Neural progenitor cell (in vitro differentiated cells): ENCODE measurements around the gene SCARF1. TPM values are rescaled to one million over a fixed set of nuclear protein-coding genes. Genes with fewer than 3 reads are reported as not detected.

Experiments used
- DNase-seq: peaks from one replicate; pipeline ENCODE4 v3.0.0-alpha.2; 2016; ENCODE audit warnings: low spot score
- H2AFZ ChIP-seq: fragments of 200-600 bp; sonication (generic); replicated peaks from 2 replicates; pipeline ENCODE4 v1.6.1; 2016; ENCODE audit warnings: antibody characterized with exemption
- H3F3A ChIP-seq: fragments of 200-600 bp; sonication (generic); 2 replicates; pipeline ENCODE4 v1.6.1; 2016; ENCODE audit warnings: antibody characterized with exemption, low read depth
- H3K27ac ChIP-seq: fragments of 200-600 bp; sonication (generic); 2 replicates; pipeline ENCODE4 v1.5.1; 2016; ENCODE audit warnings: mild to moderate bottlenecking
- H3K27me3 ChIP-seq: fragments of 200-600 bp; sonication (generic); 2 replicates; pipeline ENCODE4 v1.6.1; 2016; ENCODE audit warnings: mild to moderate bottlenecking, moderate library complexity
- H3K36me3 ChIP-seq: fragments of 200-600 bp; sonication (generic); 2 replicates; pipeline ENCODE4 v1.5.1; 2016
- H3K4me1 ChIP-seq: fragments of 200-600 bp; sonication (generic); 2 replicates; pipeline ENCODE4 v1.6.1; 2016; ENCODE audit warnings: mixed run types
- H3K4me2 ChIP-seq: fragments of 200-600 bp; sonication (generic); 2 replicates; pipeline ENCODE4 v1.6.1; 2016
- H3K4me3 ChIP-seq: fragments of 200-600 bp; sonication (generic); 2 replicates; pipeline ENCODE4 v1.5.1; 2016
- H3K79me2 ChIP-seq: fragments of 200-600 bp; sonication (generic); 2 replicates; pipeline ENCODE4 v1.6.1; 2016; ENCODE audit warnings: low read depth
- H3K9ac ChIP-seq: fragments of 200-600 bp; sonication (generic); 2 replicates; pipeline ENCODE4 v1.6.1; 2016
- H3K9me3 ChIP-seq: fragments of 200-600 bp; sonication (generic); 2 replicates; pipeline ENCODE4 v1.5.1; 2016; ENCODE audit warnings: low read depth
- H4K20me1 ChIP-seq: fragments of 200-600 bp; sonication (generic); 2 replicates; pipeline ENCODE4 v1.6.1; 2016; ENCODE audit warnings: low read depth
- H3K27ac Mint-ChIP-seq: 3 replicates; pipeline ENCODE4 v1.8.0; 2021; ENCODE audit warnings: mixed read lengths
- H3K27me3 Mint-ChIP-seq: 2 replicates; pipeline ENCODE4 v1.8.0; 2022; ENCODE audit warnings: low read depth, mild to moderate bottlenecking, inconsistent platforms, moderate library complexity, mixed read lengths; ENCODE audit not compliant: insufficient read depth
- H3K36me3 Mint-ChIP-seq: 3 replicates; pipeline ENCODE4 v1.8.0; 2021; ENCODE audit warnings: mixed read lengths
- H3K4me1 Mint-ChIP-seq: 3 replicates; pipeline ENCODE4 v1.8.0; 2021; ENCODE audit warnings: mixed read lengths
- H3K4me3 Mint-ChIP-seq: 3 replicates; pipeline ENCODE4 v1.8.0; 2021; ENCODE audit warnings: mild to moderate bottlenecking, moderate library complexity, mixed read lengths
- H3K9me3 Mint-ChIP-seq: 3 replicates; pipeline ENCODE4 v1.8.0; 2020; ENCODE audit warnings: mixed read lengths
- EZH2 ChIP-seq: fragments of 200-600 bp; sonication (generic); IDR thresholded peaks from 2 replicates; pipeline ENCODE4 v1.6.1; 2017; ENCODE audit warnings: antibody characterized with exemption, mild to moderate bottlenecking, moderate library complexity
- EZH2phosphoT487 ChIP-seq: fragments of 200-600 bp; sonication (generic); IDR thresholded peaks from 2 replicates; pipeline ENCODE4 v1.6.1; 2017; ENCODE audit warnings: antibody characterized with exemption
- total RNA-seq: library from RNA; depleted of rRNA; stranded (reverse); fragments of >200 nt; gene quantifications from 2 replicates; pipeline ENCODE4 v1.2.3, GENCODE V29; 2015; ENCODE audit warnings: low replicate concordance
- TF ChIP-seq, protein P1 (sequence below): fragments of 200-600 bp; sonication (generic); IDR thresholded peaks from 2 replicates; pipeline ENCODE4 v1.5.1; 2017; ENCODE audit warnings: antibody characterized with exemption, mild to moderate bottlenecking

Gene SCARF1
- total RNA-seq, 1 donor from 2014 or later, result not detected

DNA sequence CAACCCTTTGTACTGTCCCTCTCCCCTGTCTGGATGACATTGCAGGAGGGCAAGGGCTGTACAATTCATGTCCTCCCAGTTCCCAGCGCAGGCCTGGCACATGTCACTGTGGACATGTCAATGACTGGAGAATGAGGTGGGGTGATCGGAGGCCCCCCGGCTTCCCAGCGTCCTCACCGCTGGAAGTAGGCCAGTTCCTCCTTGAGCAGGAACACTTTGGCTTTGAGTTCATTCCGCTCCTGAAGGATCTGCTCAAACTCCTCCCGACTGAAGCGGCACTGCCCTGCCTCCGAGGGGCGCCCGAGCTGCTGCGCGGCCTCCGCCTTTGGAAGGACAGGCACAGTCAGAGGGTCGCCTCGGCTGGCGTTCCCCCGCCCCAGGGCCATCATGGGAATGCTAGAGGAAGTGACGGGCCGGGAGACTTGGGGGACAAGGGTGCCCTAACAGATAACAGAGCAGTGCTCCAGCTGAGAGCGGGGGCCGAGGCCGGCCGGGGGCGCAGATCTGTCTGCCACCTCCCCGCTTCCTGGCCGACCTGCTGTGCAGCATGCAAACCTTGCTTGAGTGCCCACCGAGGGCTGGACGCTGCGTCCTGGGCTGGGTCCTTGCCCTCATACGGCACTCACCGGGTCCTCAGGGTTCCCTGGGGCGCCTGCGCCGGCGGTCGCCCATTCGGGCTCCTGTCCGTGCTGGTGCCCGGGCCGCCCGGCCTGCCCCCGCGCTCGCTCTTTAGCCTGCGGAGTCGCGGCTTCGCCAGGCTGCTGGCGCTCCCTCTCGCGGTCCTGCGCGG lies 2.8 kb upstream of the SCARF1 start:
- TF ChIP-seq, protein P1, sequence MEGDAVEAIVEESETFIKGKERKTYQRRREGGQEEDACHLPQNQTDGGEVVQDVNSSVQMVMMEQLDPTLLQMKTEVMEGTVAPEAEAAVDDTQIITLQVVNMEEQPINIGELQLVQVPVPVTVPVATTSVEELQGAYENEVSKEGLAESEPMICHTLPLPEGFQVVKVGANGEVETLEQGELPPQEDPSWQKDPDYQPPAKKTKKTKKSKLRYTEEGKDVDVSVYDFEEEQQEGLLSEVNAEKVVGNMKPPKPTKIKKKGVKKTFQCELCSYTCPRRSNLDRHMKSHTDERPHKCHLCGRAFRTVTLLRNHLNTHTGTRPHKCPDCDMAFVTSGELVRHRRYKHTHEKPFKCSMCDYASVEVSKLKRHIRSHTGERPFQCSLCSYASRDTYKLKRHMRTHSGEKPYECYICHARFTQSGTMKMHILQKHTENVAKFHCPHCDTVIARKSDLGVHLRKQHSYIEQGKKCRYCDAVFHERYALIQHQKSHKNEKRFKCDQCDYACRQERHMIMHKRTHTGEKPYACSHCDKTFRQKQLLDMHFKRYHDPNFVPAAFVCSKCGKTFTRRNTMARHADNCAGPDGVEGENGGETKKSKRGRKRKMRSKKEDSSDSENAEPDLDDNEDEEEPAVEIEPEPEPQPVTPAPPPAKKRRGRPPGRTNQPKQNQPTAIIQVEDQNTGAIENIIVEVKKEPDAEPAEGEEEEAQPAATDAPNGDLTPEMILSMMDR, result peak; percentile 22
- no peak for TF ChIP-seq EZH2
- Mint-ChIP-seq H3K27me3 (peaks cover 12% of the 10 kb centered on the region), H3K27ac (no peak overlapping the region), H3K36me3 (peaks cover 12% of the 10 kb centered on the region), H3K9me3 (no peaks in the 10 kb centered on the region), H3K4me3 (peak overlapping the region; percentile 74), H3K4me1 (peaks cover 28% of the 10 kb centered on the region)
- Histone ChIP-seq H3K27ac (no peak overlapping the region), H3F3A (peaks cover 67% of the 10 kb centered on the region), H3K9me3 (no peaks in the 10 kb centered on the region), H3K36me3 (peaks cover 6% of the 10 kb centered on the region), H3K4me1 (peaks cover 11% of the 10 kb centered on the region), H3K27me3 (peaks cover 47% of the 10 kb centered on the region), H3K9ac (no peak overlapping the region), H3K4me2 (peak overlapping the region; percentile 77), H2AFZ (peak overlapping the region; percentile 40), H4K20me1 (peaks cover 43% of the 10 kb centered on the region), H3K4me3 (peak overlapping the region; percentile 49), H3K79me2 (no peaks in the 10 kb centered on the region)
- DNase-seq, result peak; percentile 69

DNA sequence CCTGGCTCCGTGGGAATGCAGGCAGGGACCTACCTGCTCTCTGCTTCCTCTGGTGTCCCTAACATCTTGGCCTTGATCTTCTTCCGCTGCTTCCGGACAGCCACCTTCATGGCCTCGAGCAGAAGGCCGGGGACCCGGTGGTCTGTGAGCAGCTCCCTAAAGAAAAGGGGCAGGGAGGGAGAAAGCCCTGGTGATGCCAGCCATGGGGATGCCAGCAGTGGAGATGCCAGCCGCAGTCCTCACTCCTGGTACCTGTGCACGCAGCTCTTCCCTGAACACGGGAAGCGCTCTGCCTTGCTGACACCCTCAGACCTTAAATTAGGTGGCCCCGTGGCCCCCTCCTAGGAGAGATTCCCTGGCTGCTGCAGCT lies 2.3 kb upstream of the SCARF1 start:
- H3F3A ChIP-seq, result peaks cover 63% of the 10 kb centered on the region
- H2AFZ ChIP-seq, result no peak overlapping the region
- Mint-ChIP-seq H3K36me3 (peaks cover 8% of the 10 kb centered on the region), H3K4me1 (peaks cover 28% of the 10 kb centered on the region), H3K4me3 (peak overlapping the region; percentile 74), H3K9me3 (no peaks in the 10 kb centered on the region), H3K27ac (no peak overlapping the region), H3K27me3 (peaks cover 14% of the 10 kb centered on the region)
- TF ChIP-seq EZH2phosphoT487 (no peak), EZH2 (no peak)
- TF ChIP-seq, protein P1, result no peak
- H3K79me2 ChIP-seq, result no peaks in the 10 kb centered on the region
- H3K9ac ChIP-seq, result no peak overlapping the region
- H3K9me3 ChIP-seq, result no peaks in the 10 kb centered on the region
- H4K20me1 ChIP-seq, result peaks cover 37% of the 10 kb centered on the region
- no peak overlapping the region for H3K27ac ChIP-seq
- DNase-seq, result no peak
- no peak overlapping the region for H3K4me2 ChIP-seq
- H3K36me3 ChIP-seq, result peaks cover under 1% of the 10 kb centered on the region
- peaks cover 51% of the 10 kb centered on the region for H3K27me3 ChIP-seq
- peaks cover 11% of the 10 kb centered on the region for H3K4me1 ChIP-seq
- H3K4me3 ChIP-seq, result no peak overlapping the region

DNA sequence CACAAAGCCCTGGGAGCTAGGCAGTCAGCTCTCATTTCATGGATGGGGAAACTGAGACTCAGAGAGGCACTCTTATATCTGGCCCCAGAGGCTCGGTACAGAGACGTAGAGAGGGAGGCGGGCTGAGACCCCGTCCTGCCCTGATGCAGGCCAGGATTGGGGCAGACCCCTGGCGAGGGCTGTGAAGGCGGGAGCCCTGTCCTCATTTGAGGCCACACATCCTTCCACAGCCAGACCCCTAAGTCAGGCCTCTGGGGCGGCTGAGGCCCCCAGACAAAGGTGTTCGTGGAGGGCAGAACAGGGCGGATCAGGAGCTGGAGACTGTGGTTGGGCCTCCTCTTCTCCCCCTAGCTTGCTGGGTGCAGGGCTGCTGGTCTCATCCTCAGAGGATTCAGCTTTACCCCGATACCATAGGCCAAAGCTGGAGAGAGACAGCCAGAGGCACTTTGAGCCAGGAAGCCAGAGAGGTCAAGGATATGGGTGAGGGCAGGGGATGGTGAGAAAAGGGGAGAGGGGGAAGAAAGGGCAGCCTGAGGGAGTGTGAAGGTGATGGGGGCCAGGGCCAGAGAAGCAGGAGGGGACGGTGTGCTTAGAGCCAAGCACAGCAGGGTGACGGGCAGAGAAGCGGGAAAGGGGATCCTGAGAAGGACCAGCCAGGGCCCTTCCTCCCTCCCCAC lies 805 bp upstream of the SCARF1 start:
- no peak overlapping the region for H3K27ac ChIP-seq
- no peaks in the 10 kb centered on the region for H3K79me2 ChIP-seq
- no peak overlapping the region for H2AFZ ChIP-seq
- no peaks in the 10 kb centered on the region for H3K36me3 ChIP-seq
- no peak for DNase-seq
- H3F3A ChIP-seq, result peaks cover 56% of the 10 kb centered on the region
- TF ChIP-seq, protein P1, result no peak
- TF ChIP-seq EZH2, result no peak
- TF ChIP-seq EZH2phosphoT487, result no peak
- H3K9me3 Mint-ChIP-seq, result no peaks in the 10 kb centered on the region
- H3K4me3 Mint-ChIP-seq, result peak overlapping the region; percentile 46
- peaks cover 19% of the 10 kb centered on the region for H3K27me3 Mint-ChIP-seq
- no peaks in the 10 kb centered on the region for H3K9me3 ChIP-seq
- H4K20me1 ChIP-seq, result peaks cover 23% of the 10 kb centered on the region
- H3K36me3 Mint-ChIP-seq, result peaks cover 3% of the 10 kb centered on the region
- H3K4me1 Mint-ChIP-seq, result peaks cover 26% of the 10 kb centered on the region
- H3K4me2 ChIP-seq, result no peak overlapping the region
- no peak overlapping the region for H3K9ac ChIP-seq
- no peak overlapping the region for H3K4me3 ChIP-seq
- peaks cover 11% of the 10 kb centered on the region for H3K4me1 ChIP-seq
- peaks cover 57% of the 10 kb centered on the region for H3K27me3 ChIP-seq
- H3K27ac Mint-ChIP-seq, result no peak overlapping the region
